Stimulated activated CD4-positive, alpha-beta T cell treated with anti-CD3 and anti-CD28 coated beads, Interleukin-15, amount 100 ng/mL, for 48 hours (primary cell): Measurements from ENCODE around the gene ZBTB6.
"Not testable (repeated sequence)": the region's sequence is repeated elsewhere in the genome, so short reads cannot be mapped to it uniquely, and the experiment has no call there.

ENCODE experiments used
- DNase-seq, 2 donors: peaks; one replicate each; pipeline ENCODE4 v3.0.0-alpha.2; 2020; ENCODE audit warnings: low read depth in 2 of 2

Gene ZBTB6

DNA sequence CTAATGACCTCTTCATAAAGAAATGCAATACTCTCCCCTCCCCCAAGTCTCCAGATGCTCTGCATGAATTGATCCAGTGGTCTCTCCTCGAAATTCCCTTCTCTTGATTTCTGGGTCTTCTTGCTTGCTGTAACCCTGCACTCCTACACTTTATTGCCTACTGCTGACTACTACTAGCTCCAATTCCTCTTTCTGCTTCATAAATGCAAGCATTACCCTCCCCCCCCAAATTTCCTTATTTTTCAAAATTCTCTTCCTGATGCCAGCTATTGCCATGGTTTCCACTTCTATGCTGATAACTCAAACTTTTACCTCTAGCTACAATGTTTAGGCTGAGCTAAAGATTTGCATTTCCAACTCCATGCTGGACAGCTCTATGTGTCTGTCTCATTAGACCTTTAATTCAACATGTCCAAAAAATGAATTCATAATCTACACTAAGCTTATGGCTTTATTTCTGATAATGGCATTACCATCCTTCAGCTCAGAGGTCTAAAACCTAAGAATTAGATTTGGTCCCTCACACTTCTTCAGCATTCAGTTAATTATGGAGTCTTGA, 16.8 kb upstream of the ZBTB6 start:
- no peak for DNase-seq

GRCh38 chr9:122923947-122924346, 10.8 kb upstream of the ZBTB6 start:
- no peak for DNase-seq

DNA sequence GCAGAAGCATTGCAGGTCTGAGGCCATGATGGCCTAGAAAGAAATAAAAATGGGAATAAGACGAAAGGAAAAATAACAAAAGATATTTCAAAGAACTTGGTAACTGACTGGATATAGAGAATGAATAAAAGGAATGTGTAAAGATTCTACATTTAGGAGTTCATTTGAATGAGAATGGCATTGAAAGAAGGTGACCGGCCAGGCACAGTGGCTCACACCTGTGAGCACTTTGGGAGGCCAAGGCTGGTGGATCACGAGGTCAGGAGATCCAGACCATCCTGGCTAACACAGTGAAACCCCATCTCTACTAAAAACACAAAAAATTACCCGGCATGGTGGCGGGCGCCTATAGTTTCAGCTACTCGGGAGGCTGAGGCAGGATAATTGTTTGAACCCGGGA, 9.6 kb upstream of the ZBTB6 start:
- DNase-seq: no peak

DNA sequence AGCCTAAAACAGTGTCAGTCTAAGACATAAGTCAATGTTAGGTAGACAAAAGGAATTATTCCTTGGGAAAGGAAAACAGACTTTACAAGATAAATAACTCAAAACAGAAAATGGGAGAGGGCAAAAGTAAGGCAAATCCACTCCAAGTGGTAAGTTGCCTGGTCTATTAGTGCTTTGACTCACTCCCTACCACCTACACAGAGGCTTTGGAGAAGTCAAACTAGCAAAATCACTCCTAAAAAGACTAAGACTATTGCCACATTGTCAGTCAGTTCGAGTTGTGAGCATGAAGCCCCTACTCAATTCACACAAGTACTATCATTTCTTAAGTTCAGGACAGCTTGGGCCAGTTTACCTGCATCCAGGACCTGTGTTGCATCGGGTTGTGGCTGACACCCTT, 5.2 kb upstream of the ZBTB6 start:
- DNase-seq: no peak

GRCh38 chr9:122912671-122912963, 506 bp downstream of the ZBTB6 start:
- no peak for DNase-seq

DNA sequence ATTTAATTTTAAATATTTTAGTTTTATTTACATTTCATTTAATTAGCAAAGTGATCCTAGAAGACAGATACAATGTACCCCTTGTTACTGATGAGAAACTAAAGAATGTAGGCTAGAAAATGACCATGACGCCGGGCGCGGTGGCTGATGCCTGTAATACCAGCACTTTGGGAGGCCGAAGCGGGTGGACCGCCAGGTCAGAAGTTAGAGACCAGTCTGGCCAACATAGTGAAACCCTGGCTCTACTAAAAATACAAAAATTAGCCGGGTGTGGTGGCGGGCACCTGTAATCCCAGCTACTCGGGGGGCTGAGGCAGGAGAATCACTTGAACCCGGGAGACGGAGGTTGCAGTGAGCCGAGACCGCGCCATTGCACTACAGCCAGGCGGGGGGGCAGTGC, 7.0 kb downstream of the ZBTB6 start:
- DNase-seq: not testable (repeated sequence)

GRCh38 chr9:122904823-122905710, 8.1 kb downstream of the ZBTB6 start, which contains the start of gene RC3H2:
RC3H2 (minus strand) TSS chr9:122905359; CDS start chr9:122897509, 7,850 bp downstream.
- peak; percentile 93 to 97 for DNase-seq

- DNase-seq: peak in 1 of 2 donors; percentile 4
Measured at GRCh38 chr9:122904466-122904822, 8.7 kb downstream of the ZBTB6 start.

DNA sequence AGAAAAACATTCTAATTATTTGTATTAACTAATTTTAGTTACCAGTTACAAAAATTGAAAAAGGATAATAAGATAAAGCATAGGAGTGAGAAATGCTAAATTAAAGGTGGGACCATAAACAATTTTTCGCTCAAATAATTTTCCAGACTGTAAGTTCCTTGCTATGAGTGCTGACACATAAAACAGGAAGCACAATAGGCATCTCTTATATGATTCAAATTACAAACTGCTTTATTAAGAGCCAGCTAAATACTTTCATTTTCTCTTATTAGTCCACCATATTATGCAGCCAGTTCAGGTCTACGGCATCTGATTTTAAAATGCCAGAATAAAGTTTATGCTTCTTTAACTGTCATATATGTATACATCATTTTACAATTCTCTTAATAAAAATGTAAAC, 12.3 kb downstream of the ZBTB6 start:
- no peak for DNase-seq

DNA sequence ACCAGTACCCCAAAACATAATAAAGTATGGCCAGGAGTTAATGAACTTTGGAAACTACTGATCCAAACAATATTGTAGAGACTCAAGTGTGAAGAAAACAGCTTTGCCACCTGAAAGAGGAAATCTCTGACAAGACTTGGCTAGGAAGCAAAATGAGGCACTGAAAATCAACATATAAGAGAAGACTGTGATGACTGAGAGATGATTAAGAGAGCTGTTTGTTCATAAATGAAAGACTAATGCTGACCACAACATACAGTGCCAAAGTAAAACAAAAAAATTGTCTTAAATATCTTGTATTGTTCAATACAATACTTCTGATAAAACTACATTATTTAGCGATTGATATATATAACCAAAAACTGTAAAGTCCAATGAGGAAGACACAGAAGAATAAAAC, 15.2 kb downstream of the ZBTB6 start:
- no peak for DNase-seq

DNA sequence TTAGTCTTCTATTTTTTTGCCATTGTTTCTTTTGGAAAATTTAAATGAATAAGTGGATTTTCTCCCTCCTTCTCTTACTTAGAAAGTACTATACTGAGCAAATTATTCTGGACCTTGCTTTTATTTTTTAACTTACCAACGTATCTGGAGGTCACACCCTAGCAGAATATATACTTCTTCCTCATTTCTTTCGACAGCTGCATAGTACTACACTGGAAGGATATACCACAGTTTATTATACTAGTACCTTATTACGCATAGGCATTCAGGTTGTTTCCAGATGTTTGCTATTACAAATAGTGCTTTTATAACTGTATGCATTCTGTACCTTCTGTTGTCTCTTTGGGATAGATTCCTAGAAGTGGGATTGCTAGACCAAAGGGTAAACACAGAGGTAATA, 24.6 kb downstream of the ZBTB6 start:
- DNase-seq: no peak

DNA sequence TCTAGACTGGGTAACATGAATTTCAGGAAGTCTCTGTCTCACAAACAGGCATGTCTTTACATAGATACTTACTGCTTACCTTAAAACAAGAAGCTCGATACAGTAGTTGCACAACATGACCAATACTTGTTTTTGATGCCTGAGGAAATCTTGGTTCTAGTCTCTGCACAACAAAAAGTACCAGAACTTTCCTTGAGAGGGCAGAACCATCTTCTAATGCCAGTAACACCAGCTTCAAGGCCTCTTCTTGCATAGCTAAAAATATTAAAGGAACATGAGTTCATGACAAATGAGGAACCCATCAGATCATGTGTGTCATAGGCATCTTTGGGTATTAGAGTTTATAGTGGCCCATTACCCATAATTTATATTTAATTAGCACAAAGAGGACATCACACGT, 30.0 kb downstream of the ZBTB6 start:
- no peak for DNase-seq

DNA sequence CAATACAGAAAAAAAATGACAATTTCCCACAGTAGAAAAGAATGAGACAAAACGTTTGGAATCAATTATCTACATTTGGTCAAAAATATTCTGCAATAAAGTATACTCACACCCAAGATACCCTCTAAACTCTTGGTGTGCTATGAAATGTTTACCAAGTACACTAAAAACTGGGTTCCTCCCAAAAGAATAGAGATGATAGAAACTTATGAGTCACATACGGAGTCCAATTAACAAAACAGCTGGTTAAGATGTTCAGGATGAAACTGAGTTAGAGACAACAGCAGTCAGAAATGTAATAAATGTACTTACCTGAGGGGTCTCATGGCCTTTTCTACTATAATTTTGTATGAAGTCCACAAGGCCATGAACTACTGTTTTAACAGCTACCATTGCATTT, 33.7 kb downstream of the ZBTB6 start:
- DNase-seq: no peak

- no peak for DNase-seq
Measured at GRCh38 chr9:122875523-122875922, 37.6 kb downstream of the ZBTB6 start.

- DNase-seq: not testable (repeated sequence)
Measured at GRCh38 chr9:122867276-122867675, 45.8 kb downstream of the ZBTB6 start.

DNA sequence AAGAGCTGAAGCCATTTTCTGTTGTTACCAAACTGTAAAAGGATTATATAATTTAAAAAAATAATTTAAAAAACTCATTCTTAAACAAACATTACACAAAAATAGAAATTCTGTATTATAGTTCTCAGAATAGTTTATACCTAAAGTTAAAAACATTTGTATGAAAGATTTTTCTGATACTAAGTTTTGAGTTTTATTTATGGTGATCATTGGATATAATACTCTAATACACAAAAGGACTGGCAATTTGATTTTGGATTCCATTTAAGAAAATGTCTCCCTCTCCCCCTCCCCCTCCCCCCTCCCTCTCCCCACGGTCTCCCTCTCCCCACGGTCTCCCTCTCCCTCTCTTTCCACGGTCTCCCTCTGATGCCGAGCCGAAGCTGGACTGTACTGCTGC, 47.0 kb downstream of the ZBTB6 start:
- no peak for DNase-seq

GRCh38 chr9:122865300-122865699, 47.8 kb downstream of the ZBTB6 start:
- DNase-seq: no peak

DNA sequence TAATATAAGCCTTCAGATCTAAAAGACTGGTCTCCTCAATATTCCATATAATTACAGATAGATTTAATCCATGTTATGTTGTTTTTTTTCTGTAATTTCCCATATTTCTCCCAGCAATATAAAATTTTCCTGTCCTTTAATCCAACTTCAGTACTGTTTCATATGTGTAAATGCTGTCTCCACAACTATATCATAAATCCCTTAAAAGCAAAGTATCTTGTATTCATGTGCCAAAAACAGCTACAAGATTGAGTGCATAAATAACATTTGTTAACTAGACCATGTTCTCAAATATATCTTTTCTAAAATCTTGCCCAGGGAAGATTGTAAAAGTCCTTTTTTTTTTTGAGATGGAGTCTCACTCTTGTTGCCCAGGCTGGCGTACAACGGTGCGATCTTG, 49.7 kb downstream of the ZBTB6 start:
- DNase-seq: no peak

- DNase-seq: no peak
Measured at GRCh38 chr9:122860319-122861142, 52.6 kb downstream of the ZBTB6 start.
